ENCODE measurements around the gene PTPRG. TPM values are rescaled to one million over a fixed set of nuclear protein-coding genes. Genes with fewer than 3 reads are reported as not detected.

Gene PTPRG
- total RNA-seq, 1 donor from 2014 or later = 77.2 TPM

- H3K27ac Mint-ChIP-seq = no peak overlapping the region
- TF ChIP-seq, protein P1, sequence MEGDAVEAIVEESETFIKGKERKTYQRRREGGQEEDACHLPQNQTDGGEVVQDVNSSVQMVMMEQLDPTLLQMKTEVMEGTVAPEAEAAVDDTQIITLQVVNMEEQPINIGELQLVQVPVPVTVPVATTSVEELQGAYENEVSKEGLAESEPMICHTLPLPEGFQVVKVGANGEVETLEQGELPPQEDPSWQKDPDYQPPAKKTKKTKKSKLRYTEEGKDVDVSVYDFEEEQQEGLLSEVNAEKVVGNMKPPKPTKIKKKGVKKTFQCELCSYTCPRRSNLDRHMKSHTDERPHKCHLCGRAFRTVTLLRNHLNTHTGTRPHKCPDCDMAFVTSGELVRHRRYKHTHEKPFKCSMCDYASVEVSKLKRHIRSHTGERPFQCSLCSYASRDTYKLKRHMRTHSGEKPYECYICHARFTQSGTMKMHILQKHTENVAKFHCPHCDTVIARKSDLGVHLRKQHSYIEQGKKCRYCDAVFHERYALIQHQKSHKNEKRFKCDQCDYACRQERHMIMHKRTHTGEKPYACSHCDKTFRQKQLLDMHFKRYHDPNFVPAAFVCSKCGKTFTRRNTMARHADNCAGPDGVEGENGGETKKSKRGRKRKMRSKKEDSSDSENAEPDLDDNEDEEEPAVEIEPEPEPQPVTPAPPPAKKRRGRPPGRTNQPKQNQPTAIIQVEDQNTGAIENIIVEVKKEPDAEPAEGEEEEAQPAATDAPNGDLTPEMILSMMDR (conservative IDR thresholded peaks at IDR 0.05) = no peak
- no peaks in the 10 kb centered on the region for H3K36me3 Mint-ChIP-seq
- peaks cover 30% of the 10 kb centered on the region for H3K4me1 Mint-ChIP-seq (ENCODE audit: unreplicated experiment)
- no peak overlapping the region for H3K4me3 Mint-ChIP-seq
- no peaks in the 10 kb centered on the region for H3K27me3 Mint-ChIP-seq
- DNase-seq (ENCODE audit: extremely low spot score, unreplicated experiment) = no peak
- no peaks in the 10 kb centered on the region for H3K9me3 Mint-ChIP-seq
Measured at GRCh38 chr3:61924090-61924735, 362.8 kb downstream of the PTPRG start.

GRCh38 chr3:61924991-61925390 lies 363.6 kb downstream of the PTPRG start:
- H3K36me3 Mint-ChIP-seq = no peaks in the 10 kb centered on the region
- no peaks in the 10 kb centered on the region for H3K9me3 Mint-ChIP-seq
- H3K4me1 Mint-ChIP-seq (ENCODE audit: unreplicated experiment) = peaks cover 36% of the 10 kb centered on the region
- no peak overlapping the region for H3K27ac Mint-ChIP-seq
- no peak overlapping the region for H3K4me3 Mint-ChIP-seq
- TF ChIP-seq, protein P1 (conservative IDR thresholded peaks at IDR 0.05) = no peak
- H3K27me3 Mint-ChIP-seq = no peaks in the 10 kb centered on the region
- no peak for DNase-seq (ENCODE audit: extremely low spot score, unreplicated experiment)

DNA sequence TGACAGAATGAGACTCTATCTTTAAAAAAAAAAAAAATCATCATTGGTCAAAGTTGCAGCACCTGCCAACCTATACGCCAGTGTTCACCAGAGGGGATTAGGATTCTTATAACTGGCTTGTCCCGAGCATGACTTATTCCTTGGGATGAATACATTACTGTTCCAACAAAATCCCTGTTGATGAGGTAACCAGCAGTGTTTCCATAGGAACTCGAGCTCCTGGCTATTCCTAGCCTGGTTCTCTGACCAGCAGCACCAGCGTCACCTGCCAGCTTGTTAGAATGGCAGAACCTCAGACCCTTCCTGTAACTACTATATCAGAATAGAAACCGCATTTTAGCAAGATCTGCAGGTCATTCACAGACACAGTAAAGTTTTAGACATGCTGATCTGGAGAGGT lies 364.4 kb downstream of the PTPRG start:
- Mint-ChIP-seq H3K4me3 (no peak overlapping the region), H3K27me3 (no peaks in the 10 kb centered on the region), H3K9me3 (no peaks in the 10 kb centered on the region), H3K27ac (no peak overlapping the region), H3K4me1 (ENCODE audit: unreplicated experiment) (peaks cover 36% of the 10 kb centered on the region), H3K36me3 (no peaks in the 10 kb centered on the region)
- DNase-seq (ENCODE audit: extremely low spot score, unreplicated experiment) = no peak
- TF ChIP-seq, protein P1 (conservative IDR thresholded peaks at IDR 0.05) = no peak

GRCh38 chr3:61926923-61927322 lies 365.6 kb downstream of the PTPRG start:
- no peak overlapping the region for H3K27ac Mint-ChIP-seq
- H3K4me1 Mint-ChIP-seq (ENCODE audit: unreplicated experiment) = peaks cover 36% of the 10 kb centered on the region
- no peaks in the 10 kb centered on the region for H3K27me3 Mint-ChIP-seq
- no peak overlapping the region for H3K4me3 Mint-ChIP-seq
- DNase-seq (ENCODE audit: extremely low spot score, unreplicated experiment) = no peak
- no peaks in the 10 kb centered on the region for H3K36me3 Mint-ChIP-seq
- TF ChIP-seq, protein P1 (conservative IDR thresholded peaks at IDR 0.05) = no peak
- H3K9me3 Mint-ChIP-seq = no peaks in the 10 kb centered on the region

GRCh38 chr3:61927332-61927731 lies 366.0 kb downstream of the PTPRG start:
- H3K27me3 Mint-ChIP-seq = no peaks in the 10 kb centered on the region
- no peak overlapping the region for H3K4me3 Mint-ChIP-seq
- H3K36me3 Mint-ChIP-seq = no peaks in the 10 kb centered on the region
- no peak overlapping the region for H3K27ac Mint-ChIP-seq
- no peak for DNase-seq (ENCODE audit: extremely low spot score, unreplicated experiment)
- TF ChIP-seq, protein P1 (conservative IDR thresholded peaks at IDR 0.05) = no peak
- peaks cover 36% of the 10 kb centered on the region for H3K4me1 Mint-ChIP-seq (ENCODE audit: unreplicated experiment)
- H3K9me3 Mint-ChIP-seq = no peaks in the 10 kb centered on the region

All from type B pancreatic cell (in vitro differentiated cells).